Epithelial cell of esophagus (primary cell): ENCODE measurements around the gene MAGI2.

ENCODE experiments used
- DNase-seq: peaks from one replicate; pipeline ENCODE4 v3.0.0; 2010; ENCODE audit warnings: low read depth
- H3K4me3 ChIP-seq: 2 replicates; pipeline ENCODE4 v1.5.1; 2011; ENCODE audit warnings: mild to moderate bottlenecking, low read length, control low read depth
- CTCF ChIP-seq: IDR thresholded peaks from 2 replicates; pipeline ENCODE4 v1.5.1; 2011; ENCODE audit warnings: low read depth, mild to moderate bottlenecking, low read length, control low read depth, inconsistent platforms; ENCODE audit not compliant: insufficient read depth; ENCODE audit errors: missing control alignments

Gene MAGI2

GRCh38 chr7:78691584-78691983 is 761.9 kb downstream of the MAGI2 start:
- DNase-seq, result no peak
- no peak overlapping the region for H3K4me3 ChIP-seq
- no peak for TF ChIP-seq CTCF

DNA sequence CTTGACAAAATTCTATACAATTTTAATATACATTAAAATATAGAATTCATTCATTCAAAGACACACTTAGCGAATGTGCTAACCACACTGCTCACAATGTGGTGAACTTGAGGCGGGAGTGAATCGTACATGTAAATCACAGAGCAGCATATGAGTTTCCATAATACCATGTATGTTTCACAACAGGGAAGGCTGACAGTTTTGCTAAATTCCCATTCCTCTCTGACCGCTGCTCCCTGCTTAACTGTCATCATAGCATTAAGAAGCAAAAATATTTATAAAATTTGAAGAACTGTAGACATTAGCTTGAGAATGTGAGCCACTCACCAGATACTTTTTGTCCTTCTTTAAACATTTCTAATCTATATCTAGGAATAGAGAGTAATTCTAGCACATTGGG is 763.3 kb downstream of the MAGI2 start:
- DNase-seq, result no peak

GRCh38 chr7:78688376-78688775 is 765.1 kb downstream of the MAGI2 start:
- TF ChIP-seq CTCF, result no peak
- no peak overlapping the region for H3K4me3 ChIP-seq
- no peak for DNase-seq

More for the DNA sequence above, 763.3 kb downstream of the MAGI2 start:
- H3K4me3 ChIP-seq, result no peak overlapping the region
- TF ChIP-seq CTCF, result no peak

DNA sequence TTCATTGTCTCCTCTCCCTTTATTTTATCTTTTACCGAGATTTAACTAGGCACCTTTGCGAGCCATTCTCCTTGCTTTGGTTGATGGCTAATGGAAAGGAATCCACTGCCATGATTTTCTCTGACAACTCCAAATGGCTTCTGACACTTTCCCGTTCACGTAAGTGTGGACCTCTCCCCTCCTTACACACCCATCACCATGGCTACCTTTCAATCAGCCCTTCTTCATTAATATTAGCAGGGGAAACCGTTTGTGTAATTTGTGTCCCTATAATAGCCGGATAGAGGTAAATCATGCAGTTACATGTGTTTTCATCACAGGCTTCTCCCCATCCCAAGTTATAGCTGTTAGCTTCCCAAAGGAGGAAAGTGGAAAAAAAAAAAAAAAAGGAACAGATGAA is 767.3 kb downstream of the MAGI2 start:
- no peak for TF ChIP-seq CTCF
- DNase-seq, result no peak
- no peak overlapping the region for H3K4me3 ChIP-seq

DNA sequence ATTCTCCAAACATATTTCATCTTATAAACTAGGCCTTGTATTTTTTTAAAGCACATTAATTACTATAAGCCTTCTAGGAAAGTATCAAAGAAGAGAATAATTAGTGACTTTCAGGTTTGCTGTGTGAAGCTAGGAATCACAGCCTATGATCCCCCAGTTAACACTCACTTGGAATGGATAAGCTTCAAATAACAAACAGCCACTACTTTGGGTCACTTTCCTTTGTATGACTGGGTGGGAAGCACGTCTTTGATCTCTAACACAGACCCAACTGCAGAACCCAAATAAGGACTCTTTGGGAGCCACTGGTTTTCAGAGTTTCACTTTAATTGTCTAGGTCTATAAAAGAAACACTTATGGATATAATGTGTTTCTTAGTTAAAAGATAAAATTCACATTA is 769.3 kb downstream of the MAGI2 start:
- H3K4me3 ChIP-seq, result no peak overlapping the region
- DNase-seq, result no peak
- no peak for TF ChIP-seq CTCF

DNA sequence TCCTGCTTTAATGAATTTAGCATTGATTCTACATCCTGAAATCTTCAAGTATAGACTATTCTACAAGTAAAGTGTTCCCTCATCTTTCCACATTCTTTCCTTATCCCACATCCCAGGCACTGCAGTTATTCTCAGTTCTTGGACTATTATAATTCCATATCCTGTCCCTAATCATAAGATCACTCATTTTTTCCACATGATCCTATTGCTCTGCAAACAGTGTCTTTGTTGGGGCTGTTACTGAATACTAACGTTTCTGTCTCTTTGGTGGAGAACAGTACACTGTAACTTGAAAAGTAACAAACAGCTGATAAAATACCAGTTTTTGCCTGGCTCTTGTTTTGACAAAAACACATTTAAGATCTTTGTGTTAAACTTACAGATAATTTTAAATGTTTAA is 769.9 kb downstream of the MAGI2 start:
- no peak for DNase-seq
- no peak for TF ChIP-seq CTCF
- no peak overlapping the region for H3K4me3 ChIP-seq

DNA sequence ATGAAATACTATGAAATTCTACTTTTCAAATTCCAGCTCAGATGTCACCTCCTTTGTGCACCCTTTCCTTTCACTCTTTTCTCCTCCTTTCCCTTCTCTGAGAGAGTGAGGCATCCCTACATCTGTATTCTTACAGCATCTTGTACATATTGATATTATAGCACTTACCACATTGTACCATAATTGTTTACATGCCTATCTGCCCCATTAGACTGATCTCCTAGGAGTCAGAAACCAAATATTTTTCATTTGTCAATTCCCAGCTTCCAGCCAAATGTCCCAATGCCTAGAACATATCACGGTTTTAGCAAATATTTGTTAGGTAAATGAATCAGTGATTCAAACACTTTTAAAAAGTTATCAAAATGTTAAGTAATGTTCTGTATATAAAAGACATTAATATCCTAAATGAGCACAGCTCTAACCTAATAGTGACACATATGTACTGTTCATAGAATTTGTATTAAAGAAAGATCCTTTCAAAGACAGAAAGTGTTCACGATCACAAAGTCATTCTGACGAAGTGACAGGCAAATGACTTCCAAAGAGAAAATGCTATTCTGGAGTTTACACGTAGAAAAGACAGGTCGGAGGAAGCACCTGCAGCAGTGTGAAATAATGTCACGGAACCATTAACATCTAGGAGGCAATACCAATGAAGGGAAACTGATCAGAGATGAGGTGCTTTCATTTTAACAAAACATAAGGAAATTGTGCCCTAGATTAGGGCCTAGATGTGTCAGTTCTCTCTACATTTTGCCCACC is 774.2 kb downstream of the MAGI2 start:
- TF ChIP-seq CTCF, result no peak
- no peak for DNase-seq
- H3K4me3 ChIP-seq, result no peak overlapping the region
